ENCODE data around the gene PDE7B.
A peak's percentile ranks its signal among the peaks of the same experiment; 100 is the strongest.

PDE7B gene

DNA sequence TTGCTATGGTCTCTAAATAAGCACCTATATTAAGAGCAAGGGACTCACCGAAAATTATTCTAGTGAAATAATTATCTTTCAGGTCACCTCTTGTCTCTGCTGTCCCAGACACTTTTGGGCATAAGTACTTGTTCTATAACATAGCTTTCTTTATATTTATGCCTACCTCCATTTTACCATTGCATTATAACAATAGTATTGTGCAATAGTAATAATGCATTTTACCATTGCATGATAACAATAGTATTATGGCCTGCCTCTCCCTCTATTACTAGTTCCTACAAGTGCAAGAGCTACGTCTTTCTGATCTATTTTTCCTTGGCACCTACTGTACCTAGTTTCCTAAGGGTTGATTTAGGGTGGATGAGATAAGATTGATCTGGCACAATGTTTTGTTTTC, 169.2 kb downstream of the PDE7B start:
- H3K27ac ChIP-seq: no peak overlapping the region
- TF ChIP-seq CTCF (IDR thresholded peaks at IDR 0.05): no peak
- no peak for TF ChIP-seq ZFX (IDR thresholded peaks at IDR 0.05; ENCODE audit: borderline replicate concordance)

GRCh38 chr6:136022224-136022874, 170.8 kb downstream of the PDE7B start:
- TF ChIP-seq CTCF (IDR thresholded peaks at IDR 0.05) (no peak), ZFX (IDR thresholded peaks at IDR 0.05; ENCODE audit: borderline replicate concordance) (no peak)
- H3K27ac ChIP-seq: no peak overlapping the region

DNA sequence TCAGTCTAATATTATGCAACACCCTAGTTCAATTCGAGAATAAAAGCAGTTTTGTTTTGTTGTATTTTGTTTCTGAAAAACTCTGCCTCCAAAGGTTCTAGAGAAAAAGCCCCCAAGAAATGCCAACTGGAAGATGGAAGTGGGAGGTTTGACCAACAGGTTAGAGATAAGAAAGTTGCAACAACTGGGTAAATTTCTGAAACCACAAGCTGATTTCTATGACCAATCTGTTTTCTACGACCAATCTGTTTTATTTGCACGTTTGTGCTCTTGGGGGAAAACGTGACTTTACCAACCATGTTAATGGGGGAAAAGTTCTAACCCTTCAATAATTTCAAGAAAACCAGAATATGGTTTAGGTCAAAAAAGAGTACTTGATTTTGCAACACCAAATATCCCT, 173.2 kb downstream of the PDE7B start:
- TF ChIP-seq ZFX (IDR thresholded peaks at IDR 0.05; ENCODE audit: borderline replicate concordance) (no peak), CTCF (IDR thresholded peaks at IDR 0.05) (no peak)
- H3K27ac ChIP-seq: no peak overlapping the region

- TF ChIP-seq ZFX (IDR thresholded peaks at IDR 0.05; ENCODE audit: borderline replicate concordance) (no peak), CTCF (IDR thresholded peaks at IDR 0.05) (no peak)
- H3K27ac ChIP-seq: no peak overlapping the region
These were observed 174.2 kb downstream of the PDE7B start for GRCh38 chr6:136025736-136026135.

DNA sequence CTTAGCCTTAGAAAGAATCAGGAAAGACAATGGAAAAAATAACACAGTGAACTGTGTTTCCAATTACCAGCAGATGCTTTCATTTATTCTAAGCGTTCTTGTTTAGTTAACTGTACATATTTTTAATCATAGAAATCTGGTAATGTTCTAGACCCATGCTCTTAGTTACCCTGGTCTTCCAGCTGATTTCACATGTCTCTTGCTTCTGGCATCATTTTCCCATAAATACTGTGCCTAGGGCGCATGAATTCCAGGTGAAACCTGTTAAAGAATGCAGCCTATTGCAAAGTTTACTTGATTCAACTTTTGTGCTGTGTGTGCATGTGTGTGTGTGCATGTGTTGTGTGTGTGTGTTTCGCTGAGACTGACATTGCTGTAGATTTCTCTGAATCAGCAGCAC, 178.6 kb downstream of the PDE7B start:
- TF ChIP-seq ZFX (IDR thresholded peaks at IDR 0.05; ENCODE audit: borderline replicate concordance): no peak
- TF ChIP-seq CTCF (IDR thresholded peaks at IDR 0.05): no peak
- H3K27ac ChIP-seq: no peak overlapping the region

- H3K27ac ChIP-seq: no peak overlapping the region
- TF ChIP-seq CTCF (IDR thresholded peaks at IDR 0.05) (peak; percentile 49), ZFX (IDR thresholded peaks at IDR 0.05; ENCODE audit: borderline replicate concordance) (no peak)
These were observed 180.5 kb downstream of the PDE7B start for GRCh38 chr6:136031982-136032381.

DNA sequence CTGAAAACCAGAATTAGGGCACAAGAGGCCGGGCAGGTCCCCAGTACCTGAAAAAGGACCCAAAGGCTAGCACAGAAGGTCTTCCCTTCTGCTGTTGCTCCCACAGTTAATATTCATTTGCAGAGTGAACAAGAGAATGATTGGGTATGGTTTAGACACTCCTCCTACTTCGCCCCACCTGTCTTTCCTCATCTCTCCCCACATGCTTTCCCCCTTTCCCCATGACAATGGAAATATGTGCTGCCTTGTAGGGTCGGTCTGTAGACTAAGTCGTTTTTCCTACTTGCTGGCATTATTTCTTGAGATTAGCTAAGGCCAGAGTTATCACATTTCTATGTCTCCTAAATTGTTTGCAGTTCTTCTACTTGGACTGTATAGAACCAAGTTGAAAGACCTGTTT, 181.9 kb downstream of the PDE7B start:
- TF ChIP-seq CTCF (IDR thresholded peaks at IDR 0.05): no peak
- no peak for TF ChIP-seq ZFX (IDR thresholded peaks at IDR 0.05; ENCODE audit: borderline replicate concordance)
- no peak overlapping the region for H3K27ac ChIP-seq

All from 22Rv1 (cell line).